SU-DHL-6 (cell line): ENCODE results near the gene WDR86.

Experiments used
- EZH2phosphoT487 ChIP-seq: fragments of 200-600 bp; sonication (generic), shearing (Covaris generic); conservative IDR thresholded peaks from 2 replicates; pipeline ENCODE4 v1.6.1; 2018; ENCODE audit warnings: mild to moderate bottlenecking, antibody characterized with exemption, low read length, moderate library complexity, mixed read lengths
- TF ChIP-seq, protein P1 (sequence below): fragments of 200-600 bp; sonication (generic); IDR thresholded peaks from one replicate; pipeline ENCODE4 v1.5.1; 2017; ENCODE audit warnings: antibody characterized with exemption, mild to moderate bottlenecking, low read length, moderate library complexity; ENCODE audit not compliant: insufficient read depth, poor library complexity, severe bottlenecking

GRCh38 chr7:151409667-151410404 lies at the start of gene WDR86:
- TF ChIP-seq, protein P1, sequence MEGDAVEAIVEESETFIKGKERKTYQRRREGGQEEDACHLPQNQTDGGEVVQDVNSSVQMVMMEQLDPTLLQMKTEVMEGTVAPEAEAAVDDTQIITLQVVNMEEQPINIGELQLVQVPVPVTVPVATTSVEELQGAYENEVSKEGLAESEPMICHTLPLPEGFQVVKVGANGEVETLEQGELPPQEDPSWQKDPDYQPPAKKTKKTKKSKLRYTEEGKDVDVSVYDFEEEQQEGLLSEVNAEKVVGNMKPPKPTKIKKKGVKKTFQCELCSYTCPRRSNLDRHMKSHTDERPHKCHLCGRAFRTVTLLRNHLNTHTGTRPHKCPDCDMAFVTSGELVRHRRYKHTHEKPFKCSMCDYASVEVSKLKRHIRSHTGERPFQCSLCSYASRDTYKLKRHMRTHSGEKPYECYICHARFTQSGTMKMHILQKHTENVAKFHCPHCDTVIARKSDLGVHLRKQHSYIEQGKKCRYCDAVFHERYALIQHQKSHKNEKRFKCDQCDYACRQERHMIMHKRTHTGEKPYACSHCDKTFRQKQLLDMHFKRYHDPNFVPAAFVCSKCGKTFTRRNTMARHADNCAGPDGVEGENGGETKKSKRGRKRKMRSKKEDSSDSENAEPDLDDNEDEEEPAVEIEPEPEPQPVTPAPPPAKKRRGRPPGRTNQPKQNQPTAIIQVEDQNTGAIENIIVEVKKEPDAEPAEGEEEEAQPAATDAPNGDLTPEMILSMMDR = no peak
- TF ChIP-seq EZH2phosphoT487 = no peak
